PC-9 (cell line): Measurements from ENCODE around the gene PRRC2A. TPM values are rescaled to one million over a fixed set of nuclear protein-coding genes. Genes with fewer than 3 reads are reported as not detected.
A peak's percentile ranks its signal among the peaks of the same experiment; 100 is the strongest.

Experiments
- BruUV-seq: library from RNA; stranded (reverse); fragments of 400-500 nt; replicated peaks from 2 replicates; lab custom pipeline; 2021; lab: Mats Ljungman, UMichigan
- CTCF ChIA-PET: fragments of 300-600 bp; sonication (Branson Sonifier 250); formaldehyde crosslinking; loops from one replicate; lab custom pipeline; 2022; ENCODE audit warnings: antibody characterized with exemption; lab: Charles Lee
- POLR2A ChIA-PET: fragments of 300-600 bp; sonication (Branson Sonifier 250); formaldehyde crosslinking; loops from one replicate; lab custom pipeline; 2022; ENCODE audit warnings: antibody characterized with exemption; ENCODE audit not compliant: unreplicated experiment; lab: Charles Lee
- DNase-seq, 2 experiments: peaks; one replicate each; pipeline versions ENCODE4 v3.0.0 to v3.0.0-alpha.2; 2015 to 2022; ENCODE audit warnings: mixed read lengths in 1 of 2
- H2AFZ ChIP-seq: fragments of 200-600 bp; sonication (generic); 2 replicates; pipeline ENCODE4 v1.8.1; 2017; ENCODE audit warnings: antibody characterized with exemption
- H3F3A ChIP-seq: fragments of 200-600 bp; sonication (generic); 2 replicates; pipeline ENCODE4 v1.8.1; 2017; ENCODE audit warnings: antibody characterized with exemption, mild to moderate bottlenecking, low read depth; ENCODE audit not compliant: insufficient read depth
- H3K27ac ChIP-seq: fragments of 200-600 bp; sonication (generic); 2 replicates; pipeline ENCODE4 v1.6.1; 2016; ENCODE audit warnings: mixed run types
- H3K27me3 ChIP-seq: fragments of 200-600 bp; sonication (generic); 2 replicates; pipeline ENCODE4 v1.6.1; 2016; ENCODE audit warnings: low read depth, mixed run types; ENCODE audit not compliant: insufficient read depth
- H3K36me3 ChIP-seq: fragments of 200-600 bp; sonication (generic); 2 replicates; pipeline ENCODE4 v1.6.1; 2016; ENCODE audit warnings: low read depth, mixed run types
- H3K4me1 ChIP-seq: fragments of 200-600 bp; sonication (generic); replicated peaks from 2 replicates; pipeline ENCODE4 v1.6.1; 2016; ENCODE audit warnings: mixed run types; ENCODE audit not compliant: insufficient read depth
- H3K4me2 ChIP-seq: fragments of 200-600 bp; sonication (generic); 2 replicates; pipeline ENCODE4 v1.6.1; 2017; ENCODE audit warnings: mixed run types
- H3K4me3 ChIP-seq: fragments of 200-600 bp; sonication (generic); 2 replicates; pipeline ENCODE4 v1.6.1; 2016; ENCODE audit warnings: mixed run types
- H3K79me2 ChIP-seq: fragments of 200-600 bp; sonication (generic); 2 replicates; pipeline ENCODE4 v1.6.1; 2017; ENCODE audit warnings: low read depth, mixed run types
- H3K9me2 ChIP-seq: fragments of 200-600 bp; sonication (generic); 2 replicates; pipeline ENCODE4 v1.8.1; 2017; ENCODE audit warnings: mild to moderate bottlenecking; ENCODE audit not compliant: insufficient read depth
- H3K9me3 ChIP-seq: fragments of 200-600 bp; sonication (generic); 2 replicates; pipeline ENCODE4 v1.8.1; 2016; ENCODE audit warnings: low read depth; ENCODE audit not compliant: insufficient read depth
- H4K20me1 ChIP-seq: fragments of 200-600 bp; sonication (generic); 2 replicates; pipeline ENCODE4 v1.8.1; 2017; ENCODE audit not compliant: insufficient read depth
- CTCF ChIP-seq: fragments of 200-600 bp; sonication (generic); conservative IDR thresholded peaks from 2 replicates; pipeline ENCODE4 v1.6.1; 2017; ENCODE audit warnings: mixed run types, antibody characterized with exemption, mild to moderate bottlenecking, moderate library complexity
- EZH2 ChIP-seq: fragments of 200-600 bp; sonication (generic); IDR thresholded peaks from 2 replicates; pipeline ENCODE4 v1.8.0; 2017; ENCODE audit warnings: antibody characterized with exemption, low read depth
- intact Hi-C: fragments of 100-400 bp; cut with micrococcal nuclease; formaldehyde crosslinking; loops from one replicate; pipeline ENCODE4 v1.10.0; 2022; ENCODE audit not compliant: unreplicated experiment
- total RNA-seq: library from RNA; stranded (reverse); gene quantifications from 2 replicates; pipeline ENCODE4 v1.2.3, GENCODE V29; 2021

Gene PRRC2A
- total RNA-seq, 1 experiment from 2014 or later: 192 TPM

- DNase-seq: peak; percentile 95 to 96
- ChIA-PET CTCF (no interaction called here), POLR2A (interaction anchor here (1.0 kb wide), 1 partner anchor 197 kb away, joined by 4 read pairs; the partner anchor contains the start of gene NEU1)
- peaks cover 31% of the 10 kb centered on the region for H3K36me3 ChIP-seq
- H2AFZ ChIP-seq: peak within 1 kb of the TSS; percentile 86
- no peaks in the 10 kb centered on the region for H3K27me3 ChIP-seq
- no TSS peak for BruUV-seq
- H4K20me1 ChIP-seq: peaks cover 3% of the 10 kb centered on the region; the same call in 1 of the 2 replicates
- no peaks in the 10 kb centered on the region for H3K9me2 ChIP-seq
- no peaks in the 10 kb centered on the region for H3K9me3 ChIP-seq
- H3K4me1 ChIP-seq: peaks cover 24% of the 10 kb centered on the region
- H3K79me2 ChIP-seq: peaks cover 51% of the 10 kb centered on the region
- H3K4me3 ChIP-seq: peak within 1 kb of the TSS; percentile 90
- intact Hi-C loops: loop anchor here (2.0 to 10.0 kb wide), 2 partner anchors 119 to 509 kb away; partner anchors contain the start of genes AGPAT1, ATP6V1G2, NFKBIL1 and RNF5
- H3F3A ChIP-seq: peaks cover 18% of the 10 kb centered on the region
- H3K27ac ChIP-seq: peak within 1 kb of the TSS; percentile 80
- TF ChIP-seq CTCF (no peak), EZH2 (no peak)
- H3K4me2 ChIP-seq: peak within 1 kb of the TSS; percentile 95
These were observed 45.2 kb downstream of the PRRC2A start, which contains the start of gene CSNK2B for GRCh38 chr6:31665501-31666336. CSNK2B (plus strand) TSS chr6:31666080; CDS start chr6:31666832, 752 bp downstream.

GRCh38 chr6:31666337-31666965 is 45.9 kb downstream of the PRRC2A start:
- Histone ChIP-seq H3K4me2 (peak overlapping the region; percentile 95), H3K27ac (peak overlapping the region; percentile 21; the same call in 1 of the 2 replicates), H3K9me2 (no peaks in the 10 kb centered on the region), H3K4me3 (peak overlapping the region; percentile 90), H3K9me3 (no peaks in the 10 kb centered on the region), H3K79me2 (peaks cover 51% of the 10 kb centered on the region), H3K4me1 (peaks cover 24% of the 10 kb centered on the region), H2AFZ (peak overlapping the region; percentile 79), H3F3A (peaks cover 15% of the 10 kb centered on the region), H3K27me3 (no peaks in the 10 kb centered on the region), H4K20me1 (peaks cover 3% of the 10 kb centered on the region; the same call in 1 of the 2 replicates), H3K36me3 (peaks cover 31% of the 10 kb centered on the region)
- intact Hi-C loops: loop anchor here (10.0 kb wide), 1 partner anchor 508 kb away; the partner anchor contains the start of genes AGPAT1 and RNF5
- POLR2A ChIA-PET: no interaction called here
- TF ChIP-seq CTCF (no peak), EZH2 (no peak)
- no TSS peak for BruUV-seq
- CTCF ChIA-PET: no interaction called here
- DNase-seq: no peak

GRCh38 chr6:31669676-31670075 is 49.2 kb downstream of the PRRC2A start, which contains the start of gene LY6G5B:
LY6G5B (plus strand) TSS chr6:31669976; CDS start chr6:31670951, 975 bp downstream.
- BruUV-seq: no TSS peak
- DNase-seq: no peak
- H3K4me1 ChIP-seq: peaks cover 11% of the 10 kb centered on the region
- no peak within 1 kb of the TSS for H3K27ac ChIP-seq
- H3K4me3 ChIP-seq: no peak within 1 kb of the TSS
- peaks cover 3% of the 10 kb centered on the region; the same call in 1 of the 2 replicates for H4K20me1 ChIP-seq
- no peaks in the 10 kb centered on the region for H3K9me3 ChIP-seq
- H2AFZ ChIP-seq: no peak within 1 kb of the TSS
- no peaks in the 10 kb centered on the region for H3K27me3 ChIP-seq
- peaks cover 29% of the 10 kb centered on the region for H3K36me3 ChIP-seq
- intact Hi-C loops: loop anchor here (10.0 kb wide), 1 partner anchor 505 kb away; the partner anchor contains the start of genes AGPAT1 and RNF5
- no peak within 1 kb of the TSS for H3K4me2 ChIP-seq
- CTCF ChIA-PET: interaction anchor here (0.6 kb wide), 1 partner anchor 471 kb away, joined by 13 read pairs; no protein-coding TSS in a partner anchor
- POLR2A ChIA-PET: no interaction called here
- H3K9me2 ChIP-seq: no peaks in the 10 kb centered on the region
- peaks cover 30% of the 10 kb centered on the region; the same call in 1 of the 2 replicates for H3F3A ChIP-seq
- peaks cover 34% of the 10 kb centered on the region for H3K79me2 ChIP-seq
- no peak for TF ChIP-seq EZH2
